Measurements from ENCODE around the gene BRAP.
"Not testable (repeated sequence)": the region's sequence is repeated elsewhere in the genome, so short reads cannot be mapped to it uniquely, and the experiment has no call there.

The BRAP gene, protein sequence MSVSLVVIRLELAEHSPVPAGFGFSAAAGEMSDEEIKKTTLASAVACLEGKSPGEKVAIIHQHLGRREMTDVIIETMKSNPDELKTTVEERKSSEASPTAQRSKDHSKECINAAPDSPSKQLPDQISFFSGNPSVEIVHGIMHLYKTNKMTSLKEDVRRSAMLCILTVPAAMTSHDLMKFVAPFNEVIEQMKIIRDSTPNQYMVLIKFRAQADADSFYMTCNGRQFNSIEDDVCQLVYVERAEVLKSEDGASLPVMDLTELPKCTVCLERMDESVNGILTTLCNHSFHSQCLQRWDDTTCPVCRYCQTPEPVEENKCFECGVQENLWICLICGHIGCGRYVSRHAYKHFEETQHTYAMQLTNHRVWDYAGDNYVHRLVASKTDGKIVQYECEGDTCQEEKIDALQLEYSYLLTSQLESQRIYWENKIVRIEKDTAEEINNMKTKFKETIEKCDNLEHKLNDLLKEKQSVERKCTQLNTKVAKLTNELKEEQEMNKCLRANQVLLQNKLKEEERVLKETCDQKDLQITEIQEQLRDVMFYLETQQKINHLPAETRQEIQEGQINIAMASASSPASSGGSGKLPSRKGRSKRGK

DNA sequence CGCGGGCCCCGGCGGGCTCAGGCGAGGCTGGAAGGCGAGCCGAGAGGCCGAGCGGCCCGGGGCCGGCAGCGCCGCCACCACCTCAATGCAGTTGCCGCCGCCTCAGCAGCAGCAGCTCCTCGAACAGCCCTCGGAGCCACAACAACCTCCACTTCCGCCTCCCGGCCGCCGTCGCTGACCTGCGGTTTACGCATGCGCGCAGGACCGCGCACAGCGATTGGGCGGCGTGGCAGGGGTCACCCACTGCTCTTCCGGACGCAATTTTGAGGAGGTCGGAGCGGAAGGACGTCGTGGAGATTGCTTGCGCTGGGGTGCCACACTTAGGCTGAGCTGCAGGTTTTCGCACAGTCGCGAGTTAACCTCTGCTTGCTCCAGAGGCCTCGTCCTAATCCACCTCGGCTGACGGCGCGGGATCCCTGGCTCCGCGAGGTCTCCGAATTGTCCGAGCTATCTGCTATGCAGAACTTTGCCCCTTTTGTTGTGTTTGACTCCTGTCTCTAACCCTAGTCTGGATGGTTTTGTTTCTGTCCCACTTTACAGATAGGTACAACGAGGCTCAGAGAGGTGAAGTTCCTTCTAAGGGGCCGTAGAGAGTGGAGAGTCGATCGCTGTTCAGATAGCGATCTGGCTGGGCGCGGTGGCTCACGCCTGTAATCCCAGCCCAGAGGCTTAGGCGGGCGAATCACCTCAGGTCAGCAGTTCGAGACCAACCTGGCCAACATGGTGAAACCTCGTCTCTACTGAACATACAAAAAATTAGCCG lies at the start of gene BRAP, which contains the start of gene ACAD10:
Gene BRAP (minus strand): TSS at position 146 of the 763 bp plus-strand sequence. CDS start 164 bp downstream, outside the sequence.
Gene ACAD10 (plus strand): TSS at position 243 of the 763 bp plus-strand sequence. CDS start 6,657 bp downstream, outside the sequence.
- DNase-seq: peak; percentile 98

GRCh38 chr12:111733340-111733915 lies 47.7 kb upstream of the BRAP start:
- DNase-seq: no peak

DNA sequence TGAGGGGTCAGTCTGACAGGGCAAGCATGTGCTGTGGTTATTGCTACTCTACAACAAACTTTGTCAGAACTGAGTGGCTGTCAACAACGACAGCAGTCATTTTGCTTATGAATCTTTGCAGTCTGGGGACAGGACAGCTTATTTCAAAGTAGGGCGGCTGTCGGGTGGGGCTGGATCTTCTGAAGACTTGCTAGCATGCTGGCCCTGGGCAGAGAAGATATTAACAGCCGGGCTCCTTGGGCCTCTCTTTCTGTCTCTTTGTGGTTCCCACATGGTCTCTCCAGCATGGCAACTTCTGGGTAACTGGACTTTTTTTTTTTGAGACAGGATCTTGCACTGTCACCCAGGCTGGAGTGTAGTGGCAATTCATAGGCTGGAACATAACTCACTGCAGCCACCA lies 47.0 kb upstream of the BRAP start:
- no peak for DNase-seq

DNA sequence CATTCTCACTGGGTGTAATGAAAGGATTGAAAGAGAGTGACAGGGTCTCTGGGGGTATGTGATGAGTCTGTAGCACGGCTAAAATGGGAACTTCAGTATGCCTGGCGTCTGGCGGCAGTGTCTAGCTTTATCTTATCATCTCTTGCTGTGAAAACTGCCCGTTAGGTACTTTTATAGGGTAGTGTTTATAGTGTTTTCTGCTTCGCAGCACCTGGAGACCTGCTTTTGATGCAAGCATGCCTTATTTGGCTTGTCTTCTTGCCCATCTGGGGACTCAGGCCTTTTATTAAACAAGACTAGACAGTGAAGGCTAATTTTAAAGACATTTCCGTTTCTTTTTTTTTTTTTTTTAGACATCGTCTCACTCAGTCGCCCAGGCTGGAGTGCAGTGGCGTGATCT lies 44.7 kb upstream of the BRAP start:
- no peak for DNase-seq

GRCh38 chr12:111728795-111729194 lies 43.0 kb upstream of the BRAP start:
- DNase-seq: no peak

DNA sequence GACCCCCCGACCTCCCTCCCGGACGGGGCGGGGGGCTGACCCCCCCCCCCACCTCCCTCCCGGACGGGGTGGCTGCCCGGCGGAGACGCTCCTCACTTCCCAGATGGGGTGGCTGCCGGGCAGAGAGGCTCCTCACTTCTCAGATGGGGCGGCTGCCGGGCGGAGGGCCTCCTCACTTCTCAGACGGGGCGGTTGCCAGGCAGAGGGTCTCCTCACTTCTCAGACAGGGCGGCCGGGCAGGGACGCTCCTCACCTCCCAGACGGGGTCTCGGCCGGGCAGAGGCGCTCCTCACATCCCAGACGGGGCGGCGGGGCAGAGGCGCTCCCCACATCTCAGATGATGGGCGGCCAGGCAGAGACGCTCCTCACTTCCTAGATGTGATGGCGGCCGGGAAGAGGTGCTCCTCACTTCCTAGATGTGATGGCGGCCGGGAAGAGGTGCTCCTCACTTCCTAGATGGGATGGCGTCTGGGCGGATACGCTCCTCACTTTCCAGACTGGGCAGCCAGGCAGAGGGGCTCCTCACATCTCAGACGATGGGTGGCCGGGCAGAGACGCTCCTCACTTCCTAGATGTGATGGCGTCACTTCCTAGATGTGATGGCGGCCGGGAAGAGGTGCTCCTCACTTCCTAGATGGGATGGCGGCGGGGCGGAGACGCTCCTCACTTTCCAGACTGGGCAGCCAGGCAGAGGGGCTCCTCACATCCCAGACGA lies 38.0 kb upstream of the BRAP start:
- not testable (repeated sequence) for DNase-seq

GRCh38 chr12:111720457-111720856 lies 34.7 kb upstream of the BRAP start:
- no peak for DNase-seq

DNA sequence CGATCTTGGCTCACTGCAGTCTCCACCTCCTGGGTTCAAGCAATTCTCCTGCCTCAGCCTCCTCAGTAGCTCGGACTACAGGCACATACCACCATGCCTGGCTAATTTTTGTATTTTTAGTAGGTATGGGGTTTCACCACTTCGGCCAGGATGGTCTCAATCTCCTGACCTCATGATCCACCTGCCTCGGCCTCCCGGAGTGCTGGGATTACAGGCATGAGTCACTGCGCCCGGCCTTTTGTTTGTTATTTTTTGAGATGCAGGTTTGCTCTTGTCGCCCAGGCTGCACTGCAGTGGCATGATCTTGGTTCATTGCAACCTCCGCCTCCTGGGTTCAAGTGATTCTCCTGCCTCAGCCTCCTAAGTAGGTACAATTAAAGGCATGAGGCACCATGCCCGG lies 33.6 kb upstream of the BRAP start:
- not testable (repeated sequence) for DNase-seq

DNA sequence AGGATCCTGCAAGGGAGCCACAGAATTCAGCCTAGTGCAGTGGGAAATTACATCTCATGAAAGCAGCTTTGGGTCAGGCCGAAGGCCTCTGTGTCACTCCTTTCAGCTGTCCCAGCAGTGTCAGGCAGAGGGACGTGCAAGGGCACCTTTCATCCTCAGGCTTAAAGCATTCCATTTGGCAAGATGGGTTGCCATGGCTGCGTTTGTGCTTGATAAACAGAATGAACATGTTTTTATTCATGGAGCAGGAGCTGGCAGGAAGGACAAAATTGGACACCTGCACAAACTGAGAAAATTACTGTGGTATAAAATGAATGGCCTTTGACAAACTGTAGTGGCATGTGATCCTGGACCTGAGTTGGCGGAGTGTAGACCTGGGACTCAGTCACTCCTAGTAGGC lies 29.5 kb upstream of the BRAP start:
- peak; percentile 59 for DNase-seq

GRCh38 chr12:111706145-111706544 lies 20.4 kb upstream of the BRAP start:
- DNase-seq: no peak

- DNase-seq: no peak
These were observed 19.9 kb upstream of the BRAP start for GRCh38 chr12:111705672-111706071.

GRCh38 chr12:111699962-111700361 lies 14.2 kb upstream of the BRAP start:
- DNase-seq: no peak

DNA sequence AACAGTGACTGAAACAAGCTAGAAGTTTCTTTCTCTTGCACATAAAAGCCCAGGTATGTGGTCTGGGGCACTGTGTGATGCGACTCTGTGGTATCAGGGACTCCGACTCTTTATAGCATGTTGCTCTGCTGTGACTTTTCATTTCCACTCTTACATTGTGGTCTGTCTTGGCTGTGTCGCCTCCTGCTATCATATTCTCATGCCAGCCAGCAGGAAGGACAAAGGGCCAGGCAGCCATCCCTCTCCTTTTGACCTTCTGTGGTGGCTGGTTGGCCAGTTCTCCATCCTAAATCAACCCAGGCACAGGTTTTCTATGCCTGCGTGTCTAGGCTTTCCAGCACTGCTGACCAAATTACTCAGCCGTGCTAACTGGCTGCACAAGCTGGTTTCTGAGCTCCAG lies 8.1 kb upstream of the BRAP start:
- no peak for DNase-seq

DNA sequence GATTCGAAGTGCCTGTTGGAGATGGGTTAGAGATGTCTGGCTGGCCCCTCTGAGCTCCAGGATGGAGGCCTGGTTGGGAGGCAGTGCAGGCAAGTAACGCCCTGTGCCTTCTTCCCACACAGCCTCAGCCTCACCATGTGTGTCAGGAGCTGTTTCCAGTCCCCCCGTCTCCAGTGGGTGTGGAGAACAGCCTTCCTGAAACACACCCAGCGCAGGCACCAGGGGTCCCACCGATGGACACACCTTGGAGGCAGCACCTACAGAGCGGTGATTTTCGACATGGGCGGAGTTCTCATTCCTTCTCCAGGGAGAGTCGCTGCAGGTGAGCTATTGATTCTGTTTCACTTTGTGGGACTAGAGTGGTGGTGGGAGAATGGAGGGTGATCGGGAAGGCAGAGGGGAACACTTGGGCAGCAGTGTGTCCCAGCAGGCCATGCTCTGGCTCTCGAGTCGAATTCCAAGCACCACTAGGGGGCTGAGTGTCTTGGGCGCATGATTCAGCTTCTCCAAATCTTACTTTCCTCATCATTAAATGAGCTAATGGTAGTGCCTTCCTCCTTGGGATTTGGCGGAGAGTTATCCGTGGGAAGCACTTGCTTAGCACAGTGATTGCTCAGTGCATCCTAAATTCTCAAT lies 6.9 kb upstream of the BRAP start:
- no peak for DNase-seq

DNA sequence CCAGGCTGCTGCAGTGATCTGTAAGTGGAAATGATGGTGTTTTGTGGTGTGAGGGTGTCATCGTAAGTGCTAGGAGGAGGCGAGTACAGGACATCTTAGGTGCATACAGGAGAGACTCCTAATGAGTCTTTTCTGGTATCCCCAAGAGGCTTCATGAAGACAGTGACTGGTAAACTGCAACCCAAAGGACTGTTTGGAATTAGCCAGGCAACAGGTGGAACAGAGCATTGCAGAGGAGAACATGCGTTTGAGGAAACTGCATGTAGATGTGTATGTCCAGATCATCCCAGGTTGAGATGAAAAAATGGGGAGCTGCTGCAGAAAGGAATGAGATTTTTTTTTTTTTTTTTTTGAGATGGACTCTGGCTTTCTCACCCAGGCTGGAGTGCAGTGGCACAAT lies 5.5 kb upstream of the BRAP start:
- no peak for DNase-seq

GRCh38 chr12:111687952-111688351 lies 2.2 kb upstream of the BRAP start:
- no peak for DNase-seq

DNA sequence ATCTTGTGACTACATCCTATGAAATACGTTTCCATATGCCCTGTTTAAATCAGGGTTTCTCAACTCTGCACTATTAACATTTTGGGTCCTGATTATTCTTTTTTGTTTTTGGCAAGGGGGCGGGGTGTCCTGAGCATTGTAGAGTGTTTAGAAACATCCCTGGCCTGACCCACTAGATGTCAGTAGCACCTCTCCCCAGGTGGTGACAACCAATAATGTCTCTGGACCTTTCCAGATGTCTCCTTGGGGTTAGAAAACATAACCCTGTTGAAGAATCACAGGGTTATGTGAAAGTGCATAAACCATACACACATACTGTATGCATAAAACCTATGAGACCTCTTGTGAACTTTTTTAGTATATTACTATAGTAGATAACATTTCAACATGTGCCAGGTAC lies 1.5 kb upstream of the BRAP start:
- DNase-seq: peak; percentile 11

DNA sequence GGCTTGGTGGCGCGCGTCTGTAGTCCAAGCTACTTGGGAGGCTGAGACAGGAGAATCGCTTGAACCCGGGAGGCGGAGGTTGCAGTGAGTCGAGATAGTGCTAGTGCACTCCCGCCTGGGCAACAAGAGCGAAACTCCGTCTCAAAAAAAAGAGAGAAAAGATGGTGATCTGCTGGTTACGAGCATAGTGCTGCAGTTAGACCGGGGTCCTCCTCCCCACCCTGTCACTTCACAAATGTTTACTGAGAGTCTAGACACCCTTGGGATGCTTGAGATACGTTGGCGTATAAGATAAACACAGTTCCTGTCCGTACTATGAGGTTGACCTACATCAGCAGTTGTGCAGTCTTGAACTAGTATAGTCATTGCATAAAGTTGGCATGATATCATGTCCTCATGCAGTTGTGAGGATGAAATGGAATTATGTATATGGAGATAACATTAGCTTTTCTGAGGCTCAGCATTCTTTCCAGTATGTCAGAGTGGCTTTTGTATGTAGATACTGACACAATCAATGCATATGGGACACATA lies 884 bp upstream of the BRAP start:
- DNase-seq: peak; percentile 12

DNA sequence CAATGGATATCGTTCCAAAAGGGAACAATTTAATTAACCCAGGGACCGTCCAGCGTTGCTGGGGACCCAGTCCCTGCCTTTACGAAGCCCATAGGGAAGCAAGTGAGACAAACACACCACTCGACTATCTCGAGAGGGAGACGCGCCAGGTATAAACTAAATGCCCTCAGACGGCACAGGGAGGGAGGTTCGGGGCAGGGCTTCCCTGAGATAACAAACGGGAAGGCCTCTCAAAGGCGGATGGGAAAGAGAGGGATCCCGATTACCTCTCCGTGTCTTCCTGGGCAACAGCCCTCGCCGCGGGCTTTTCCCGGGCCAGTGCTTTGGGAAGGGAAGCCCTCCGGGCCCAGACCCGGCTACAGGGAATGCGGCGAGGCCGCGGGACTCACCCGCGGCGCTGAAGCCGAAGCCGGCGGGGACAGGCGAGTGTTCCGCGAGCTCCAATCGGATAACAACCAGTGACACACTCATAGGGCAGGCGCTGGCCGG lies 390 bp downstream of the BRAP start:
- DNase-seq: peak; percentile 61

DNA sequence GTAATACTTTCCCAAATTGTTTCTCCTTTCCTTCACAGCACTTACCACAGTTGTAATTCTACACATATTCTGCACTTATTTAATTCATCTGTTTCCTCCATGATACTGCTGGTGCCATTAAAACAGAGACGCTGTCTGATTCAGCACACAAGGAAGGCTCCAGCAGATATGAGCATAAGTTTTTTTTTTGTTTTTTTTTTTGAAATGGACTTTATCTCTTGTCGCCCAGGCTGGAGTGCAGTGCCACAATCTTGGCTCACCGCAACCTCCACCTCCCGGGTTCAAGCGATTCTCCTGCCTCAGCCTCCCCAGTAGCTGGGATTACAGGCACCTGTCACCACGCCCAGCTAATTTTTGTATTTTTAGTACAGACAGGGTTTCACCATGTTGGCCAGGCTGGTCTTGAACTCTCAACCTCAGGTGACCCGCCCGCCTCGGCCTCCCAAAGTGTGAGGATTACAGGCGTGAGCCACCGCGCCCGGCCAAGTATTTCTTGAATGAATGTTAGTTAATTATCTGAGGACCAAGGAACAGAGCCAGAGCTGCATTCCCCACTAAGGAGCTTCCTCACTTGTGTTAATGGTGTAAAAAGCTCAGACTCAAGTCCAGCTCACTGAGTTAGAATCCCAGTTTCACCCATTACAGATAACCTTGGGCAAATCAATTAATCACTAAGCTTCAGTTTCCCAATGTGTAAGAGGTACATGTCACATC lies 1.1 kb downstream of the BRAP start:
- not testable (repeated sequence) for DNase-seq

DNA sequence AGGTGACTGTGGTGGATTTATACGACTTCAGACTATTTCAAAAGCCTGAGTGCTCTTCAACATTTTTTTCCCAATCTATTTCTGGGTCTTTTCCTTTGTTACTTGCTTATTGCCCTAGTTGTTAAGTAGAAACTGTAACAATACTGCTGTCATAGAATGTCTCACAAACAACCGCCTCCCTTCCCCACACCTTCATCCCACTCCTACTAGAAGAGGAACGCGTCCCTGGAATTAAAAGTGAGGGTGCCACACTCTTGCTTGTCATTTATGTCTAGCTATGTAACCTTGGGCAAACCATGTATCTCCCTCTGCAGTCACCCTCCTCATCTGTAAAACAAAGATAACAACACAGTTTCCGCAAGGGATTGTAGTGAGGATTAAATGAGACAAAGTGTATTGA lies 8.6 kb downstream of the BRAP start:
- DNase-seq: no peak
